ENCODE data around the gene FAM240B. TPM values are rescaled to one million over a fixed set of nuclear protein-coding genes. Genes with fewer than 3 reads are reported as not detected.

FAM240B gene
- polyA plus RNA-seq, 1 donor from 2014 or later: not detected

DNA sequence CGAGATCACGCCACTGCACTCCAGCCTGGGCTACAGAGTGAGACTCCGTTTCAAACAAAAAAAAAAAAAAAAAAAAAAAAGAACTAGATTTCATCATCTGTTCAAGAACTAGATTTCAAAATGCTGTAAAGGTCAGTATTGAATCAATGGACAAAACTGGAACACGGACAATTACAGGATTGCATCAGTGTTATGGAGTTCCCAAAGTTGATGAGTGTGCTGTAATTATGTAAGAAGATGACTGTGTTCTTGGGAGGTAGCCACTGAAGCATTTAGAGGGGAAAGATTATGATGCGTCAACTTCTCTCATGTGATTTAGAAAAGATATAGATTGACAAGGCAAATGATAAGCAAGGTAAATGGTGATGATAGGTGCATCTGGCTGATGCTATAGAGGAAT, 6.5 kb downstream of the FAM240B start:
- Histone ChIP-seq H3K27me3 (ENCODE audit: insufficient read depth, low read depth, low read length) (no peaks in the 10 kb centered on the region), H3K4me2 (ENCODE audit: low read length) (no peak overlapping the region), H3K9me2 (ENCODE audit: insufficient read depth, low read length) (no peaks in the 10 kb centered on the region), H3K27ac (ENCODE audit: low read length) (no peak overlapping the region), H4K20me1 (ENCODE audit: insufficient read depth) (no peaks in the 10 kb centered on the region), H3K36me3 (ENCODE audit: insufficient read depth, low read length) (no peaks in the 10 kb centered on the region), H3K79me2 (replicated peaks; ENCODE audit: insufficient read depth, low read length) (no peaks in the 10 kb centered on the region), H3K9me3 (ENCODE audit: low read length) (no peaks in the 10 kb centered on the region), H3F3A (ENCODE audit: insufficient read depth, low read length, poor library complexity, severe bottlenecking) (no peaks in the 10 kb centered on the region), H3K4me3 (ENCODE audit: low read length) (no peak overlapping the region), H2AFZ (ENCODE audit: low read depth, low read length) (no peak overlapping the region), H3K9ac (ENCODE audit: low read length) (no peak overlapping the region)
- TF ChIP-seq POLR2AphosphoS5 (IDR thresholded peaks at IDR 0.05) (no peak), EP300 (conservative IDR thresholded peaks at IDR 0.05; ENCODE audit: poor library complexity, severe bottlenecking) (no peak), EZH2 (IDR thresholded peaks at IDR 0.05; ENCODE audit: borderline replicate concordance, insufficient read depth, low read length, poor library complexity, severe bottlenecking) (no peak)
- TF ChIP-seq, protein P1, sequence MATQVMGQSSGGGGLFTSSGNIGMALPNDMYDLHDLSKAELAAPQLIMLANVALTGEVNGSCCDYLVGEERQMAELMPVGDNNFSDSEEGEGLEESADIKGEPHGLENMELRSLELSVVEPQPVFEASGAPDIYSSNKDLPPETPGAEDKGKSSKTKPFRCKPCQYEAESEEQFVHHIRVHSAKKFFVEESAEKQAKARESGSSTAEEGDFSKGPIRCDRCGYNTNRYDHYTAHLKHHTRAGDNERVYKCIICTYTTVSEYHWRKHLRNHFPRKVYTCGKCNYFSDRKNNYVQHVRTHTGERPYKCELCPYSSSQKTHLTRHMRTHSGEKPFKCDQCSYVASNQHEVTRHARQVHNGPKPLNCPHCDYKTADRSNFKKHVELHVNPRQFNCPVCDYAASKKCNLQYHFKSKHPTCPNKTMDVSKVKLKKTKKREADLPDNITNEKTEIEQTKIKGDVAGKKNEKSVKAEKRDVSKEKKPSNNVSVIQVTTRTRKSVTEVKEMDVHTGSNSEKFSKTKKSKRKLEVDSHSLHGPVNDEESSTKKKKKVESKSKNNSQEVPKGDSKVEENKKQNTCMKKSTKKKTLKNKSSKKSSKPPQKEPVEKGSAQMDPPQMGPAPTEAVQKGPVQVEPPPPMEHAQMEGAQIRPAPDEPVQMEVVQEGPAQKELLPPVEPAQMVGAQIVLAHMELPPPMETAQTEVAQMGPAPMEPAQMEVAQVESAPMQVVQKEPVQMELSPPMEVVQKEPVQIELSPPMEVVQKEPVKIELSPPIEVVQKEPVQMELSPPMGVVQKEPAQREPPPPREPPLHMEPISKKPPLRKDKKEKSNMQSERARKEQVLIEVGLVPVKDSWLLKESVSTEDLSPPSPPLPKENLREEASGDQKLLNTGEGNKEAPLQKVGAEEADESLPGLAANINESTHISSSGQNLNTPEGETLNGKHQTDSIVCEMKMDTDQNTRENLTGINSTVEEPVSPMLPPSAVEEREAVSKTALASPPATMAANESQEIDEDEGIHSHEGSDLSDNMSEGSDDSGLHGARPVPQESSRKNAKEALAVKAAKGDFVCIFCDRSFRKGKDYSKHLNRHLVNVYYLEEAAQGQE (IDR thresholded peaks at IDR 0.05; ENCODE audit: borderline replicate concordance): no peak
- TF ChIP-seq, protein P2, sequence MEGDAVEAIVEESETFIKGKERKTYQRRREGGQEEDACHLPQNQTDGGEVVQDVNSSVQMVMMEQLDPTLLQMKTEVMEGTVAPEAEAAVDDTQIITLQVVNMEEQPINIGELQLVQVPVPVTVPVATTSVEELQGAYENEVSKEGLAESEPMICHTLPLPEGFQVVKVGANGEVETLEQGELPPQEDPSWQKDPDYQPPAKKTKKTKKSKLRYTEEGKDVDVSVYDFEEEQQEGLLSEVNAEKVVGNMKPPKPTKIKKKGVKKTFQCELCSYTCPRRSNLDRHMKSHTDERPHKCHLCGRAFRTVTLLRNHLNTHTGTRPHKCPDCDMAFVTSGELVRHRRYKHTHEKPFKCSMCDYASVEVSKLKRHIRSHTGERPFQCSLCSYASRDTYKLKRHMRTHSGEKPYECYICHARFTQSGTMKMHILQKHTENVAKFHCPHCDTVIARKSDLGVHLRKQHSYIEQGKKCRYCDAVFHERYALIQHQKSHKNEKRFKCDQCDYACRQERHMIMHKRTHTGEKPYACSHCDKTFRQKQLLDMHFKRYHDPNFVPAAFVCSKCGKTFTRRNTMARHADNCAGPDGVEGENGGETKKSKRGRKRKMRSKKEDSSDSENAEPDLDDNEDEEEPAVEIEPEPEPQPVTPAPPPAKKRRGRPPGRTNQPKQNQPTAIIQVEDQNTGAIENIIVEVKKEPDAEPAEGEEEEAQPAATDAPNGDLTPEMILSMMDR (IDR thresholded peaks at IDR 0.05; ENCODE audit: poor library complexity, severe bottlenecking): no peak

DNA sequence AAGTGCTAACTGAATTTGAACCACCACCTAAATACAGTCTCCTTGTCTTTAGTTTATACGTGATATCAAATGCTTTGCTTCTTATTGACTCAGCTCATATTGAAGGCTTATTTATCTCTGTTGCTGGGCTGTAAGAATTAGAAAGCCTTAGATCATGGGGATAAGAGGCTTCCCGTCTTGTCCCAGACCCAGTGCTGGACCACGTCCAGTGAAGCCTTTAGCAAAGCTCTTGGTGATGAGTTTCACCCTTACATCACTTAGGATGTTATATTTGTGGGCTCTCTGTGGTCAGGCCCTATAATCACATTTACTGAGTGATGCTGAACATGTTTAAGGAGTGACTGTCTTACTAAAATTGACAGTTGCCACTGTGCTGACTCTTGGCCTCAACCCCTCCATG, 11.2 kb downstream of the FAM240B start:
- H3K9me3 ChIP-seq (ENCODE audit: low read length): no peaks in the 10 kb centered on the region
- H3K9me2 ChIP-seq (ENCODE audit: insufficient read depth, low read length): no peaks in the 10 kb centered on the region
- TF ChIP-seq MXI1 (conservative IDR thresholded peaks at IDR 0.05; ENCODE audit: poor library complexity, severe bottlenecking) (no peak), TAF1 (IDR thresholded peaks at IDR 0.05; ENCODE audit: low read depth) (no peak), POLR2AphosphoS5 (IDR thresholded peaks at IDR 0.05) (no peak), RAD21 (conservative IDR thresholded peaks at IDR 0.05) (no peak), SMC3 (conservative IDR thresholded peaks at IDR 0.05; ENCODE audit: poor library complexity) (no peak), EP300 (conservative IDR thresholded peaks at IDR 0.05; ENCODE audit: poor library complexity, severe bottlenecking) (no peak), EZH2 (IDR thresholded peaks at IDR 0.05; ENCODE audit: borderline replicate concordance, insufficient read depth, low read length, poor library complexity, severe bottlenecking) (no peak)
- TF ChIP-seq, protein P1 (IDR thresholded peaks at IDR 0.05; ENCODE audit: borderline replicate concordance): no peak
- TF ChIP-seq, protein P2 (IDR thresholded peaks at IDR 0.05; ENCODE audit: poor library complexity, severe bottlenecking): no peak
- H4K20me1 ChIP-seq (ENCODE audit: insufficient read depth): no peaks in the 10 kb centered on the region
- H3K27me3 ChIP-seq (ENCODE audit: insufficient read depth, low read depth, low read length): no peaks in the 10 kb centered on the region
- no peak overlapping the region for H3K9ac ChIP-seq (ENCODE audit: low read length)
- no peak overlapping the region for H2AFZ ChIP-seq (ENCODE audit: low read depth, low read length)
- no peak overlapping the region for H3K4me2 ChIP-seq (ENCODE audit: low read length)
- no peak overlapping the region for H3K27ac ChIP-seq (ENCODE audit: low read length)
- no peaks in the 10 kb centered on the region for H3K79me2 ChIP-seq (replicated peaks; ENCODE audit: insufficient read depth, low read length)
- no peaks in the 10 kb centered on the region for H3K36me3 ChIP-seq (ENCODE audit: insufficient read depth, low read length)
- no peak overlapping the region for H3K4me3 ChIP-seq (ENCODE audit: low read length)
- no peaks in the 10 kb centered on the region for H3F3A ChIP-seq (ENCODE audit: insufficient read depth, low read length, poor library complexity, severe bottlenecking)

Data from neural cell (in vitro differentiated cells).